Brain microvascular endothelial cell (primary cell): ENCODE measurements around the gene FAM50B.

Experiments
- DNase-seq: peaks from one replicate; pipeline ENCODE4 v3.0.0-alpha.2; 2020
- H3K27ac ChIP-seq: fragments of 250-450 bp; sonication (Bioruptor Pico); 2 replicates; pipeline ENCODE4 v1.5.1; 2020; ENCODE audit warnings: mild to moderate bottlenecking, moderate library complexity
- H3K27me3 ChIP-seq: fragments of 250-450 bp; sonication (Bioruptor Pico); replicated peaks from 2 replicates; pipeline ENCODE4 v1.5.1; 2020; ENCODE audit warnings: mild to moderate bottlenecking
- H3K36me3 ChIP-seq: fragments of 250-450 bp; sonication (Bioruptor Pico); replicated peaks from 2 replicates; pipeline ENCODE4 v1.5.1; 2020; ENCODE audit warnings: mild to moderate bottlenecking
- H3K4me3 ChIP-seq: 2 replicates; pipeline ENCODE4 v1.5.1; 2011; ENCODE audit warnings: low read depth, mild to moderate bottlenecking, control low read depth, low read length, moderate library complexity
- in situ Hi-C: cut with HindIII; loops from 2 replicates; pipeline ENCODE4 v1.10.0; 2017; ENCODE audit warnings: low sequenced_read_pairs, low pct_ligation_motif_present
- TF ChIP-seq, protein P1 (sequence below): IDR thresholded peaks from 2 replicates; pipeline ENCODE4 v1.5.1; 2011; ENCODE audit warnings: low read depth, mild to moderate bottlenecking, moderate library complexity, low read length, control low read depth, inconsistent platforms; ENCODE audit errors: missing control alignments

The FAM50B gene, protein sequence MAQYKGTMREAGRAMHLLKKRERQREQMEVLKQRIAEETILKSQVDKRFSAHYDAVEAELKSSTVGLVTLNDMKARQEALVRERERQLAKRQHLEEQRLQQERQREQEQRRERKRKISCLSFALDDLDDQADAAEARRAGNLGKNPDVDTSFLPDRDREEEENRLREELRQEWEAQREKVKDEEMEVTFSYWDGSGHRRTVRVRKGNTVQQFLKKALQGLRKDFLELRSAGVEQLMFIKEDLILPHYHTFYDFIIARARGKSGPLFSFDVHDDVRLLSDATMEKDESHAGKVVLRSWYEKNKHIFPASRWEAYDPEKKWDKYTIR

DNA sequence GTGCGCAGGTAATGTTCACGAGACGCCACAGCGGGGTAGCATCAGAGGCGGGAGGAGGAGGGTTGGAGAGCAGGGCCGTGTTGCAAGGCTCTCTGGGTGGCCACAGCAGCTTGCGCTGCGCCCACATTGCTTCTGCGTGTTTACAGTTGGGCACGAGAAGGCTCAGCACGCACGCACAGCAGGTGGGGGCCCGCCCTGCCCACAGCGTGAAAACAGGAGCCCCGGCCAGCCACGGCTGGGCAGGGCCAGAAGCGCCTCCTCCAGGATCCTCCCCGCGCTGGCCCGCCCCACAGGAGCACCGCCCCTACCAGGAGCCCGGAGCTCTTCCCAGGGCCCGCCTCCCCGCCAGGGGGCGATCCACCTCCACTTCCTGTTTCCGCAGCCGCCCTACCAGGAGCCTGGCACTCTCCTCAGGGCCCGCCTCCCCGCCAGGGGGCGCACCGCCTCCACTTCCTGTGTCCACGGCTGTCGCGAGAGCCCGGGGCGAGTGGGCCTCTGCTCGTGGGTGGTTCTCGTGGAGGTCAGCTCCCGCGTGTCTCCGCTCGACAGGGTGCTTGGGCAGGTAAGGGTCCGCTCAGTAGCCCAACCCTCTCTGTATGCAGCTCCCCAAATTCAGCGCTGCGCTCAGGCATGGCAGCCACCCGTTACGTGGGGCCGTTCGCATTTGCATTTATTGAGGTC lies at the start of gene FAM50B:
TSS of gene FAM50B (plus strand) at position 449 of the 681 bp plus-strand sequence. CDS start 439 bp downstream, outside the sequence.
- in situ Hi-C loops, result no loop called here
- peak within 1 kb of the TSS; percentile 70 for H3K4me3 ChIP-seq
- H3K27me3 ChIP-seq, result no peaks in the 10 kb centered on the region
- TF ChIP-seq, protein P1, sequence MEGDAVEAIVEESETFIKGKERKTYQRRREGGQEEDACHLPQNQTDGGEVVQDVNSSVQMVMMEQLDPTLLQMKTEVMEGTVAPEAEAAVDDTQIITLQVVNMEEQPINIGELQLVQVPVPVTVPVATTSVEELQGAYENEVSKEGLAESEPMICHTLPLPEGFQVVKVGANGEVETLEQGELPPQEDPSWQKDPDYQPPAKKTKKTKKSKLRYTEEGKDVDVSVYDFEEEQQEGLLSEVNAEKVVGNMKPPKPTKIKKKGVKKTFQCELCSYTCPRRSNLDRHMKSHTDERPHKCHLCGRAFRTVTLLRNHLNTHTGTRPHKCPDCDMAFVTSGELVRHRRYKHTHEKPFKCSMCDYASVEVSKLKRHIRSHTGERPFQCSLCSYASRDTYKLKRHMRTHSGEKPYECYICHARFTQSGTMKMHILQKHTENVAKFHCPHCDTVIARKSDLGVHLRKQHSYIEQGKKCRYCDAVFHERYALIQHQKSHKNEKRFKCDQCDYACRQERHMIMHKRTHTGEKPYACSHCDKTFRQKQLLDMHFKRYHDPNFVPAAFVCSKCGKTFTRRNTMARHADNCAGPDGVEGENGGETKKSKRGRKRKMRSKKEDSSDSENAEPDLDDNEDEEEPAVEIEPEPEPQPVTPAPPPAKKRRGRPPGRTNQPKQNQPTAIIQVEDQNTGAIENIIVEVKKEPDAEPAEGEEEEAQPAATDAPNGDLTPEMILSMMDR, result peak; percentile 94
- no peaks in the 10 kb centered on the region for H3K36me3 ChIP-seq
- H3K27ac ChIP-seq, result peak within 1 kb of the TSS; percentile 31
- peak; percentile 80 for DNase-seq

DNA sequence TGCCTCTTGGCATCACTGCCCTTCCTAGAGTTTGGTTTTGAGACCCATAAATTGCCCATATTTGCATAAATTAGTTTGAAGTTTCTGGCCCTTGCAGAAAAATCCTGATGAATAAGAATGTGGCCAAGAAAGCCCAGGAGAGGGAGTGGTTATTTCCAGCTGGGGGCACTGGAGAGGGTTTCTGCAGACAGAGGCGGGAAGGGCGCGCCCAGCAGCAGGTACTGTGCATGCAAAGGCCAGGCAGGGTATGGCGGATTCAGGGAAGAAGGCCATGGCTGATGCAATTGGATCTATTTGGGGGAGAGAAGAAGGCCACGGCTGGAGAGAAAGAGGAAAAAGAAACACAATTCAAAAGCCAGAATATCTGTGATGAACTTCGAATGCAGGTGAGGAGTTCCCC lies 49.5 kb upstream of the FAM50B start:
- TF ChIP-seq, protein P1, result no peak
- Histone ChIP-seq H3K27ac (no peak overlapping the region), H3K36me3 (no peaks in the 10 kb centered on the region), H3K27me3 (no peaks in the 10 kb centered on the region), H3K4me3 (no peak overlapping the region)
- no peak for DNase-seq
- in situ Hi-C loops, result no loop called here

DNA sequence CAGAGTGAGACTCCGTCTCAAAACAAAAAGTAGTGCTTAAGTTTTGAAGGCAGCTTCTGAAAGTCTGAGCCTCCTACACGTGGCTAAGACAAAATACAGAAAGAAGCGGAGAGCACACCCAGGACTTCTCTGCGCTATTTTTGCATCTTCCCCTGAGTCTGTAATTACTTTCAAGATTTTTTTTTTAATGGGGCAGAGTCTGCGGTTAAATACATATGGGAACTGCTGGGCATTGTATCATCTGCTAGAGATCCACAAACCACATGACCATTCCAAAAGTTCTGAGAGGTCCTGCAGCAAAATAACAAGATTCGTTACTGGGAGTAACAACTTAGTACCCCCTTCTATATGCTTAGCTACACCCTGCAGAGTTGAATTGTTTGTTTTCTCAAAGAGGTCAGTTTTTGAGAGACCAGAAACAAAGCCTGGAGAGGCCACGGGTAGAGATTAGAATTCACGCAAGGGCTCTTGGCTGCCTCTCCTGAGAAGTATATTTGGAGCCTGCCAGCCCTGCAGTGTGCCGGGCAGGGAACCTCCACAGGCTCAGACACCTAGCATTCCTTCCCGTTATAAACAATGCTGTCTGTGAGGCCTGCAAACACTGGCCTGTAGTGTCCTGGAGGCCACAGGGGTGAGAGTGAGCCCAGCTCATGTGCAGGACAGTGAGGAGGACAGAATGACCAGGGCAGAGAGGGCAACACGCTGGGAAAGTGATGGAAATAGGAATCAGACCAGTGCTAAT lies 48.2 kb upstream of the FAM50B start:
- in situ Hi-C loops, result no loop called here
- DNase-seq, result no peak
- Histone ChIP-seq H3K36me3 (no peaks in the 10 kb centered on the region), H3K27me3 (no peaks in the 10 kb centered on the region), H3K4me3 (no peak overlapping the region), H3K27ac (no peak overlapping the region)
- TF ChIP-seq, protein P1, result no peak

DNA sequence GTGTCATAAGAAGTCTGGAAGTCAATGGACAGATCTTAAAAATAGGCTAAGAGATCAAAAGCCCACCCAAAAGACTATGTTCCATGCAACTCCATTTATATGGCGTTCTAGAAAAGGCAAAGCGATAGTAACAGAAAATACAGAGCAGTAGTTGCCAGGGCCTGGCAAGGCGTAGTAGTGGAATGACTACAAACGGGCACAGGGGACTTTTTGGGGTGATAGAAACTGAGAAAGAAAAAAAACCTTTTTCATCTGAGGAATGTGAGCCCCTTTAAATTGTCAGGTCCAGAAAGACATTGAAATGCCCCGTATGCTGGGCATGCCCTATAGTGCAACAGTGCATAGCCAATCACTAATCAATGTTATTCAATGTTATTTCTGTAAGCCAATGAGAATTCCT lies 47.2 kb upstream of the FAM50B start:
- Histone ChIP-seq H3K4me3 (no peak overlapping the region), H3K36me3 (no peaks in the 10 kb centered on the region), H3K27me3 (no peaks in the 10 kb centered on the region), H3K27ac (no peak overlapping the region)
- in situ Hi-C loops, result no loop called here
- no peak for DNase-seq
- TF ChIP-seq, protein P1, result no peak

DNA sequence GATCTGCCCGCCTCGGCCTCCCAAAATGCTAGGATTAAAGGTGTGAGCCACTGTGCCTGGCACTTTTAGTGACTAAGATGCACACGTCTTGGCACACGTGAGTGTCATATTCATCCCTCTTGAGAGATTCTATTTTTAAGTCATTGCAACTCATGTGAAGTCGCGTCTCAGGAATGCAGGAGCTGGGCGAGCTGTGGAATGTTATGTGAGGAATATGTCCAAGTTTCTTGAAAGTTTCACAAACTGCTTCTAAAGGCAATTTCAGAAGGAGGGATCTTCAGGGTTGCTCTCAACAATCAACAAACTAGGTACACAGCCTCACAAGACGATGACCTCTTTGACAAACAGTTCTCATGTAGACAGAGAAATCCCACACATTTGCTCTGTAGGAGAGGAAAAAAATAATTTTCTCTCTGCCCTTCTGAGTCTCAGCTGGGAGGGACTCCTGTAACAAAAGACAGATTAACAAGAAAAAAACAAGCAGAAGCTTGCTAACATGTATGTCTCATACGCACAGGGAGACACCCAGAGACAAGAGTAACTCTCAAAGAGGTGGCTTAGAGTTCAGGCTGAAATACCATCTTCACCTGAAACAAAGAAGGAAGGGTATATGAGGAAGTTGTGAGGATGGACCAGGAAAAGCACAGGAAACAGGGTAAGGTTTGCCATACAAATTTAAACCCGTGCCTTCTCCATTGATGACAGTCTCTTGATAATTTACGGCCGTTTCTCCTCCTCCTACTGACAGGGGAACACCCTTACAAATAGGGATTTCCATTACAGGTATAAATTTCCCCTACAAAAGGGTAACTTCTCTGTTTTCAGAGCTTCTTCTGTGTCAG lies 45.3 kb upstream of the FAM50B start:
- peak; percentile 92 for DNase-seq
- in situ Hi-C loops, result no loop called here
- peak overlapping the region; percentile 70 for H3K27ac ChIP-seq
- TF ChIP-seq, protein P1, result no peak
- H3K27me3 ChIP-seq, result no peaks in the 10 kb centered on the region
- no peak overlapping the region for H3K4me3 ChIP-seq
- no peaks in the 10 kb centered on the region for H3K36me3 ChIP-seq
